Stimulated activated naive CD8-positive, alpha-beta T cell treated with anti-CD3 and anti-CD28 coated beads, Interleukin-15, Interleukin-2, amounts not matched to agents 100 ng/mL and 50 ng/mL, for 24 hours (primary cell): ENCODE results near the gene KRT76.
"Not testable (repeated sequence)": the region's sequence is repeated elsewhere in the genome, so short reads cannot be mapped to it uniquely, and the experiment has no call there.

Experiments used
- H3K27ac Mint-ChIP-seq: one replicate; pipeline ENCODE4 v1.8.0; 2021; ENCODE audit warnings: mild to moderate bottlenecking, mixed read lengths
- H3K27me3 Mint-ChIP-seq: one replicate; pipeline ENCODE4 v1.8.0; 2021; ENCODE audit warnings: mixed read lengths
- H3K36me3 Mint-ChIP-seq: one replicate; pipeline ENCODE4 v1.8.0; 2021; ENCODE audit warnings: low read depth, mixed read lengths
- H3K4me1 Mint-ChIP-seq: one replicate; pipeline ENCODE4 v1.8.0; 2021; ENCODE audit warnings: low read depth, mixed read lengths
- H3K4me3 Mint-ChIP-seq: one replicate; pipeline ENCODE4 v1.8.0; 2021; ENCODE audit warnings: mild to moderate bottlenecking, mixed read lengths
- H3K9me3 Mint-ChIP-seq: one replicate; pipeline ENCODE4 v1.8.0; 2021; ENCODE audit warnings: mixed read lengths

The KRT76 gene

DNA sequence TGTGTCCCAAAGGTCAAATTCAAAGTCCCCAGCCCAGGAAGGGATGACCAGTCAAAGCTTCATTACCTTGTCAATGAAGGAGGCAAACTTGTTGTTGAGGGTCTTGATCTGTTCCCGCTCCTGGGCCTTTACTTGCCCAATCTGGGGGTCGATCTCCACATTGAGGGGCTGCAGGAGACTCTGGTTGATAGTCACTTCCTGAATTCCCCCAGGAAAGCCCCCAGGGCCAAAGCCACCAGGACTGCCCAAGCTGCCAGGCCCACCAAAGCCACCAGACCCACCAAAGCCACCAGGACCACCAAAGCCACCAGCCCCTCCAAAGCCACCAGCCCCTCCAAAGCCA, 18.2 kb upstream of the KRT76 start:
- peaks cover 25% of the 10 kb centered on the region for H3K4me1 Mint-ChIP-seq
- not testable (repeated sequence) for H3K36me3 Mint-ChIP-seq, H3K27me3 Mint-ChIP-seq, H3K9me3 Mint-ChIP-seq, H3K4me3 Mint-ChIP-seq, H3K27ac Mint-ChIP-seq

DNA sequence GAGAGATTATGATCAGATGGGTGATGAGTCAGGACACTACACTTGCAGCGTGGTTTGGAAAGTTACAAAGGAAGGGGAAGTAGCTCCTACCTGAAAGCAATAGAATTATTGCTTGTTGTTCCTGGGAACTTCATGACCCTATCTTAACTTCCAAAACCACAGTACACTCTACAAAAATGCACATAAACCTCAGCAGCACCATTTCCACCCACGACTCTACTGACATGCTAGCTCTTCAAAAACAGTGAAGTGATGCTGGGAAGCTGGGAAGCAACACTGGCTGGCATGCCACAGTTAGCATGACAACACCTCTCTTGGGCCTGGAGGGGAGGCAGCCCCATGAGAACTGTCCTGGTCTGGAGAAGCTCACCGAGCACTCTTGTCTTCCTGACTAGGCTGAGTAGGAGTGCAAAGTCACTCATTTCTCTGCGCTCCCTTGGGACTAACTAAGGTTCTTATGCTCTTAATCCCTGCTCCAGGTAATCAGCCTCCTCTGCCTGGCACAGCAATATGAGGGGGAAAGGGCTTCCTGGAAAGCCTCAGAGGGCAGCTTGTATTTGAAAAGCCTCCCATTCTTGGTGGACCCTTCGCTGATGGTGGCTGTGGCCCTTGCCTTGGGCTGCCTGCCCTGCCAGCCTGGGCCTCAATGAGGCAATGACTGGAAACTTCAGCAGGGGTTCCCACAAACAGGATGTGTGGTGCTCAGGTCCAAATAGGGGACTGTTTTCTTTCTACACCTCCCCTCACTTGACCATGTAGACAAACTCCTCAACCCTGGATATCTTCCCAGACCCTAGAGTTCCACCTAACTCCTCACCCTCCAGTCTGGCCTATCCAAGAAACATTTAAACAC, 17.6 kb upstream of the KRT76 start:
- Mint-ChIP-seq H3K27me3 (peaks cover 10% of the 10 kb centered on the region), H3K27ac (no peak overlapping the region), H3K36me3 (no peaks in the 10 kb centered on the region), H3K4me3 (no peak overlapping the region), H3K9me3 (no peaks in the 10 kb centered on the region), H3K4me1 (peaks cover 27% of the 10 kb centered on the region)

DNA sequence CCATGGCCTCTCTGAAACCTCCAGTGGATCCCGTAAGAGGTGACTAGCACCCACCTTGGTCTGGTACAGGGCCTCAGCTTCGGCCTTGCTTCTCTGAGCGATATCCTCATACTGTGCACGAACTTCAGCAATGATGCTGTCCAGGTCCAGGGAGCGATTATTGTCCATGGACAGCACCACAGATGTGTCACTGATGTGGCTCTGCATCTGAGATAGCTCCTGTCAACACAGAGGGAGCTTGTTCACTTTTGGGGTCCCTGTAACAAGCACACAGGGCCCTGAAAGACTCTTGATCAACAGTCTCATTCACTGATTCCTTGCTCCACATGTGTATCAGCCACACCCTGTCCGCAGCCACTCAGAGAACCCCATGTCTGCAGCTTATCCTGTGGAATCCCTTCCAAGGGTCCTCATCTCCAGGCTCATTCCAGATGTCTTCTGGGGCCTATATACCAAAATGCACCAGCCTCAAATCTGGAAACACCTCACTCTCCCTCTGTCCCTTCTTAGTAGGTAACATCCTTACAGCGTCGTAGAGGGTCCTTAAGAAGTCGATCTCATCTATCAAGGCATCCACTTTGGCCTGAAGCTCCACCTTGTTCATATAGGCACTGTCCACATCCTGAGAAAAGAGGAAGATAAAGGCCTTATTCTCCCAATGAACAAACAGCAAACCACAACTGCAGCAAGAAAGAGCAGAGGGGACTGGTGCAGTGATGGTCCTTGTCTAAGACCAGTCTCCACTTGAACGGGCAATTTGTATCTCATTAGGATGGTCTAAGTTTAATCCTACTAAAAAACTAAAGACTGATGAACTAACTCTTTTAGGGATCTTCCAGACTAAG, 15.3 kb upstream of the KRT76 start:
- H3K4me3 Mint-ChIP-seq: no peak overlapping the region

GRCh38 chr12:52791271-52792184, 14.4 kb upstream of the KRT76 start:
- H3K4me3 Mint-ChIP-seq: no peak overlapping the region
- H3K9me3 Mint-ChIP-seq: no peaks in the 10 kb centered on the region
- no peak overlapping the region for H3K27ac Mint-ChIP-seq

More for the DNA sequence above, 15.3 kb upstream of the KRT76 start:
- Mint-ChIP-seq H3K36me3 (no peaks in the 10 kb centered on the region), H3K27me3 (peaks cover 25% of the 10 kb centered on the region), H3K27ac (no peak overlapping the region), H3K4me1 (peaks cover 27% of the 10 kb centered on the region), H3K9me3 (no peaks in the 10 kb centered on the region)

GRCh38 chr12:52790427-52791270, 13.5 kb upstream of the KRT76 start:
- H3K27ac Mint-ChIP-seq: no peak overlapping the region
- H3K27me3 Mint-ChIP-seq: peaks cover 25% of the 10 kb centered on the region
- peaks cover 27% of the 10 kb centered on the region for H3K4me1 Mint-ChIP-seq
- no peaks in the 10 kb centered on the region for H3K36me3 Mint-ChIP-seq
- no peak overlapping the region for H3K4me3 Mint-ChIP-seq
- no peaks in the 10 kb centered on the region for H3K9me3 Mint-ChIP-seq

More at GRCh38 chr12:52791271-52792184, 14.4 kb upstream of the KRT76 start:
- Mint-ChIP-seq H3K27me3 (peaks cover 25% of the 10 kb centered on the region), H3K36me3 (no peaks in the 10 kb centered on the region), H3K4me1 (peaks cover 27% of the 10 kb centered on the region)

DNA sequence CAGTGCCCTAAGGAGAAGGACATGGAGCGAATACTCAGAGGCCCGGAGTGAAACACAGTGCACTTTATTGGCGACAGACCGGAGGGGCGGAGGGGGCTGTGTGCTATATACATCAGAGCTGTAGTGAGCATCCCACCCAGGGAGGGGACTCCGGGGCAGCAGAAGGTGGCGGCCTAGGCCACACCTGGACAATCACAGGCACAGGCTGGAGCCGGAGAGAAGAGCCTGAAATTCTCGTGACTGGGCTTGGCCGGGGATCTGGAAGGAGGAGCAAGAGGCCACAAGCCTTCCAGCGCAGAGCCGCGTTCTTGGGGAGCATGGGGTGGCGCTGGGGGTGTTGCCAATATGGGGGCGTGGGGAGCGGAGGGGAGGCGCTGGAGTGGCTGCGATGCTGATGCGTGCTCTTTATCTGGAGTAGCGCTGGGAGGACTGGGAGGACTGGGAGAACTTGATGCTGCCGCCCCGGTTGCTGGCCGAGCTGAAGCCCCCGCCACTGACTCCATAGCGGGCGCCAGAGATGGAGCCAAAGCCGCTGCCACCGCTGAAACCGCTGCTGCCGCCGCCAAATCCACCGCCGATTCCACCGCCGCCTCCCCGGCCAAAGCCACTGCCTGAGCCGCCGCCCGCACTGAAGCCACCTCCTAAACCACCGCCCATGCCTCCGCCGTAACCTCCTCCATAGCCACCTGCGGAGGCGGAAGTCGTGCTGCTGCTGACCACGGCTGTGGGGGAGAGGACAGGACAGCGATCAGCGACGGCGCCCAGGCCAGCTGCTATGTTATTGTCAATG, 12.7 kb upstream of the KRT76 start:
- Mint-ChIP-seq H3K36me3 (no peaks in the 10 kb centered on the region), H3K4me1 (peaks cover 27% of the 10 kb centered on the region), H3K27me3 (peaks cover 25% of the 10 kb centered on the region), H3K27ac (no peak overlapping the region), H3K4me3 (no peak overlapping the region), H3K9me3 (no peaks in the 10 kb centered on the region)

- Mint-ChIP-seq H3K27ac (no peak overlapping the region), H3K4me3 (no peak overlapping the region), H3K9me3 (no peaks in the 10 kb centered on the region), H3K4me1 (peaks cover 20% of the 10 kb centered on the region), H3K27me3 (peaks cover 26% of the 10 kb centered on the region), H3K36me3 (no peaks in the 10 kb centered on the region)
Measured at GRCh38 chr12:52788876-52789636, 11.9 kb upstream of the KRT76 start.

DNA sequence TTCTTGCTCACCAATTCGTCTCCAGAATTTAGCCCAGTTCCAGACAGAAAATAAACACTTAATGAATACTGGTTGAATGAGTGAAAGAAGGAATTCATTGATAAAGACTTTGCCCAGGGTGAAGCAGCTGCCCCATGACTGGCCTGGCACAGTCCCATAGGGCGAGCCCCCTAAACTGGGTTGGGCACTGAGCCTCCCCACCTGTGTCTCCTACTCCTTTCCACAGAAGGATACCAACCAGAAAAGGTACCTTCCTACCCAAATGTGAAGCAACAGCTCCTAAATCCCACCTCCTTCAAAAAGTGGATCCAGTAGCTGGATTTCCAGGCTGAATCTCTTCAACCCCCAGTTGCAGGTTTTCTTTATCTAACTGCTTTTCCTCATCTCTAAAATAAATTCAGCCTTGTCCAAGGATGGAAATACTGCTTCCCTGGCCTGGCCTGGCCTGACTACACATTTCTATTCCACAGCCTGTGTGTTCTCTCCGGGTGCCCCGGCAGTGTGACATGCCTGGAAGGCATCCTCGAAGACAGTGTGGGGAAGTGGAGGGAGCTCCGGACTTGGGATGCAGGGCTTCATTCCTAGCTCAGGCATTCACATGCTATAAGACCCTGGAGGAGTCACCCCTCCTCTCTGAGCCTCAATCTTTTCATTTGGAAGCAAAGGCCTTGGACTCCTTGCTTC, 11.2 kb upstream of the KRT76 start:
- Mint-ChIP-seq H3K27ac (no peak overlapping the region), H3K4me3 (no peak overlapping the region), H3K4me1 (peaks cover 18% of the 10 kb centered on the region), H3K36me3 (no peaks in the 10 kb centered on the region), H3K9me3 (no peaks in the 10 kb centered on the region), H3K27me3 (peaks cover 30% of the 10 kb centered on the region)

GRCh38 chr12:52787324-52788191, 10.4 kb upstream of the KRT76 start:
- Mint-ChIP-seq H3K9me3 (no peaks in the 10 kb centered on the region), H3K36me3 (no peaks in the 10 kb centered on the region), H3K4me1 (peaks cover 16% of the 10 kb centered on the region), H3K4me3 (no peak overlapping the region), H3K27me3 (peaks cover 30% of the 10 kb centered on the region), H3K27ac (no peak overlapping the region)

DNA sequence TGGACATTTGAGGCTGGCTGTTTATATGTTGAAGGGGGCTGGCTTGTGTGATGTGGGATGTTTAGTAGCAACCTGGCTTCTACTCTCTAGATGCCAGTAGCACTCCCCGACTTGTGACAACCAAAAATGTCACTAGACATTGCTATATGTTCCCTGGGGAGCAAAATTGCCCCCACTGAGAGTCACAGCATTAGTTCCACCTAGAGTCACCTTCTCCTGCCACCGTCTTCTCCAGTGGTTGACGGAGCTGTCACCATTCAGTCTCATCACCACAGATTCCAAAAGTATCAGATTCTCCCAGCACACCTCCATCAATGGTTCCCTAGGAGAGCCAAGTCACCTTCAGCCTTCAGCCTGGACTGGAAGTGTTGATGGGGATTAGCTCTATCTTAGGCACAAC, 7.8 kb upstream of the KRT76 start:
- Mint-ChIP-seq H3K27me3 (peaks cover 20% of the 10 kb centered on the region), H3K27ac (no peak overlapping the region), H3K4me1 (no peaks in the 10 kb centered on the region), H3K9me3 (no peaks in the 10 kb centered on the region), H3K4me3 (no peak overlapping the region), H3K36me3 (no peaks in the 10 kb centered on the region)

DNA sequence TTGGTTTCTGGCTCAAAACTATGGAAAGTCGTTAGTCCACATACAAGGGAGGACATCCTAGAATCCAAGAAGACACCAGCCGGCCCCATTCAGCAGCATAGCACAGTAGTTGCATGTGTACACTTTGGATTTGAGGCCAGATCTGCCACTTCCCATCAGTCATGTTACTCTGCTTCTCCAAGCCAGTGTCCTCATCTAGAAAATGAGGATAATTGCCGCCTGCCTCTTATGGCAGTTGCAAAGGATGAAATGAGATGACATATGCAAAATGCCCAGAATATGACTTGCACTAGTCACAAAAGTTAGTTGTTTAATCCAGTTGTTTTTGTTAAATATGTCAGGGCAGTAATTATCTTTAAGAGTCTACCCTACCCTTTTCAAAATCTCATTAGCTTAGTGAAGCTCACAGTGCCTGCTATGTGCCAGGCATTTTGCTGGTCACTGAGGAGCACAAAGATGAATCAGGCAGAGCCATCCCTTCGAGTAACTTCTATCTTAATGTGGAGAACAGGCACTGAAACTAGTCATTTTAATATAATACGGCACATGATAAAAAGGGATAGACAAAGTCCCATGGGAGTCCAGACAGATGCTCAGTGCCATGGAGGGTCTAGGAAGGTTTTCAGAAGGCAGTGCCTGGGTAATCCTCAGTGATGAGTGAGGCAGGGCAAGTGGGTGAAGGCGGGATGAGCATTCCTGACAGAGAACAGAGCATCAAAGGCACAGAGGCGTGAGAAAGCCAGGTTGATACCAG, 6.6 kb upstream of the KRT76 start:
- Mint-ChIP-seq H3K27me3 (peaks cover 13% of the 10 kb centered on the region), H3K27ac (no peak overlapping the region), H3K4me3 (no peak overlapping the region), H3K36me3 (no peaks in the 10 kb centered on the region), H3K9me3 (no peaks in the 10 kb centered on the region), H3K4me1 (no peaks in the 10 kb centered on the region)
